Heart left ventricle (tissue), 13 donors: Measurements from ENCODE around the gene EVPL.

ENCODE experiments used
- CTCF ChIP-seq, 12 donors: fragments of 200-600 bp; sonication (generic) in 4 of 12; IDR thresholded peaks; one replicate each; pipeline versions ENCODE4 v1.5.0 to v1.8.0; 2018 to 2022; ENCODE audit warnings: antibody characterized with exemption in 12 of 12, mild to moderate bottlenecking in 5 of 12
- POLR2A ChIP-seq, 2 donors: fragments of 450-650 bp; IDR thresholded peaks; one replicate each; pipeline ENCODE4 v1.6.1; 2017; ENCODE audit warnings: antibody characterized with exemption in 2 of 2, mild to moderate bottlenecking in 2 of 2, moderate library complexity in 2 of 2
- donor health status: ischemic (EF 13 %, LVEDD 7.1; RV severe dilation, severe dysfunction).
- donor health status: DM: no; HTN: yes; CAD: no.
- donor health status: DM: no; HTN: no; CAD: no.
- donor health status: ischemic (EF 25% LVEDD 6.9; RV normal size, moderate dysfunction).
- donor health status: ischemic (EF 25% LVEDD 5.7; RV mildly dilated, moderate dysfunction).
- donor health status: ischemic (EF 35%, LVEDD 5.7; RV mildly dilated, moderate dysfunction).
- donor health status: nonischemic (EF 11% LVEDD 7.7; RV severe dilation, severe dysfunction).
- donor health status: DM: yes; HTN: yes; CAD: no.
- donor health status: PGD.
- donor health status: ischemic (EF 29% LVEDD 5.4; RV normal size, mild dysfunction).
- donor health status: nonischemic (EF 23%, LVEDD 6.1; RV moderate dilation, normal function).

GRCh38 chr17:76025294-76025693 is 1.8 kb downstream of the EVPL start:
- TF ChIP-seq CTCF (IDR thresholded peaks at IDR 0.05) (no peak), POLR2A (IDR thresholded peaks at IDR 0.05) (no peak)
